ENCODE measurements around the gene MEIS1. TPM values are rescaled to one million over a fixed set of nuclear protein-coding genes. Genes with fewer than 3 reads are reported as not detected.

The MEIS1 gene
- total RNA-seq, 1 experiment from 2014 or later: 0.66 TPM

GRCh38 chr2:66498289-66498975 lies 63.5 kb downstream of the MEIS1 start:
- Mint-ChIP-seq H3K4me1 (peaks cover 36% of the 10 kb centered on the region in 2 experiments), H3K27me3 (ENCODE audit: low read depth) (peaks cover 5% of the 10 kb centered on the region), H3K4me3 (no peak overlapping the region), H3K9me3 (no peaks in the 10 kb centered on the region), H3K36me3 (ENCODE audit: insufficient read depth in 1 of 3, low read depth in 3 of 3) (no peaks in the 10 kb centered on the region), H3K27ac (no peak overlapping the region)
- Histone ChIP-seq H2BK120ac (ENCODE audit: low read depth, low read length, poor library complexity, severe bottlenecking) (no peak overlapping the region), H4K91ac (ENCODE audit: insufficient read length, low read depth, low read length) (no peak overlapping the region), H3K27me3 (ENCODE audit: insufficient read depth, low read length) (no peaks in the 10 kb centered on the region), H3K18ac (ENCODE audit: insufficient read length, low read depth, low read length) (no peak overlapping the region), H3K4me1 (ENCODE audit: insufficient read depth, low read length) (peaks cover 9% of the 10 kb centered on the region), H4K20me1 (ENCODE audit: control insufficient read depth, insufficient read depth, insufficient read length) (no peaks in the 10 kb centered on the region), H3K23me2 (ENCODE audit: insufficient read length, low read depth, low read length, poor library complexity, severe bottlenecking) (no peaks in the 10 kb centered on the region), H3K4ac (ENCODE audit: low read depth, low read length) (no peak overlapping the region), H3K79me1 (ENCODE audit: insufficient read depth, low read depth, low read length, poor library complexity, severe bottlenecking) (no peaks in the 10 kb centered on the region), H2BK12ac (ENCODE audit: insufficient read length, low read depth, low read length) (no peak overlapping the region), H3K14ac (ENCODE audit: insufficient read depth, low read length) (no peak overlapping the region), H3K79me2 (ENCODE audit: insufficient read depth, low read length) (no peaks in the 10 kb centered on the region), H3K9ac (ENCODE audit: extremely low read depth, insufficient read length, low read length) (no peak overlapping the region), H3K56ac (ENCODE audit: insufficient read length, low read depth, low read length) (no peak overlapping the region), H3K27ac (ENCODE audit: insufficient read length, low read depth, low read length) (no peak overlapping the region), H3K4me2 (ENCODE audit: insufficient read depth, insufficient read length, low read length) (no peak overlapping the region), H4K8ac (replicated peaks; ENCODE audit: insufficient read length, low read depth, low read length) (no peak overlapping the region), H2BK15ac (ENCODE audit: low read depth, low read length) (no peak overlapping the region), H3K23ac (ENCODE audit: insufficient read length, low read depth, low read length) (no peak overlapping the region), H2AK5ac (ENCODE audit: insufficient read length, low read length) (no peak overlapping the region), H3K9me3 (ENCODE audit: control insufficient read depth, low read depth, low read length) (no peaks in the 10 kb centered on the region), H3T11ph (ENCODE audit: low read length) (no peak overlapping the region), H2BK20ac (ENCODE audit: low read depth, low read length, poor library complexity, severe bottlenecking) (no peak overlapping the region), H2AFZ (ENCODE audit: low read length) (no peak overlapping the region), H4K5ac (ENCODE audit: insufficient read length, low read depth, low read length) (no peak overlapping the region), H2BK5ac (ENCODE audit: insufficient read length, low read length) (no peak overlapping the region)
- WGBS (ENCODE audit: extremely low coverage, insufficient read length, low lambda C conversion rate): no CpG with 5 or more reads among the region's 5 CpGs
- no peak for DNase-seq
- TF ChIP-seq CTCF (conservative IDR thresholded peaks at IDR 0.05): no peak

Measured in H9 (cell line).